Measurements from ENCODE around the gene C3.

C3 gene

GRCh38 chr19:6735181-6735911 is 14.9 kb upstream of the C3 start:
- DNase-seq: no peak

GRCh38 chr19:6734096-6734696 is 13.7 kb upstream of the C3 start:
- no peak overlapping the region for H3K9ac ChIP-seq (ENCODE audit: low read depth, low read length)
- no peak overlapping the region for H2AFZ ChIP-seq (ENCODE audit: low read depth, low read length)
- peaks cover 26% of the 10 kb centered on the region for H3K36me3 ChIP-seq (ENCODE audit: insufficient read depth, low read length)
- no peaks in the 10 kb centered on the region for H3K27me3 ChIP-seq (ENCODE audit: insufficient read depth, low read length, poor library complexity)
- H3K9me3 ChIP-seq (ENCODE audit: insufficient read depth, low read length, severe bottlenecking): no peaks in the 10 kb centered on the region
- H3K4me2 ChIP-seq (ENCODE audit: insufficient read depth, low read length): no peak overlapping the region
- ATAC-seq (ENCODE audit: insufficient read depth, low read depth) (no peak), DNase-seq (no peak)
- H3K27ac ChIP-seq (ENCODE audit: low read length): no peak overlapping the region
- H3K4me1 ChIP-seq (ENCODE audit: insufficient read depth, low read length): peaks cover 34% of the 10 kb centered on the region
- H3K4me3 ChIP-seq (ENCODE audit: low read depth in 1 of 2, low read length in 2 of 2): no peak overlapping the region
- TF ChIP-seq CTCF (IDR thresholded peaks at IDR 0.05; ENCODE audit: borderline replicate concordance, extremely low read depth, low read length, poor library complexity, severe bottlenecking) (no peak), EZH2 (IDR thresholded peaks at IDR 0.05; ENCODE audit: borderline replicate concordance, low read depth, low read length, severe bottlenecking) (no peak)
- peaks cover 19% of the 10 kb centered on the region for H3K79me2 ChIP-seq (ENCODE audit: insufficient read depth, low read length)
- peaks cover 3% of the 10 kb centered on the region; the same call in 1 of the 2 replicates for H4K20me1 ChIP-seq (ENCODE audit: insufficient read depth, low read length)

More at GRCh38 chr19:6735181-6735911, 14.9 kb upstream of the C3 start:
- Histone ChIP-seq H3K9ac (ENCODE audit: low read depth, low read length) (peak overlapping the region; percentile 91), H3K36me3 (ENCODE audit: insufficient read depth, low read length) (peaks cover 26% of the 10 kb centered on the region), H3K4me1 (ENCODE audit: insufficient read depth, low read length) (peaks cover 42% of the 10 kb centered on the region), H3K4me3 (ENCODE audit: low read depth in 1 of 2, low read length in 2 of 2) (peak overlapping the region in 1 of 2 experiments; percentile 85; a peak in 2 of 4 replicates), H3K9me3 (ENCODE audit: insufficient read depth, low read length, severe bottlenecking) (no peaks in the 10 kb centered on the region), H3K27ac (ENCODE audit: low read length) (peak overlapping the region; percentile 96; the same call in 1 of the 2 replicates), H3K27me3 (ENCODE audit: insufficient read depth, low read length, poor library complexity) (no peaks in the 10 kb centered on the region), H4K20me1 (ENCODE audit: insufficient read depth, low read length) (peaks cover 3% of the 10 kb centered on the region; the same call in 1 of the 2 replicates), H3K79me2 (ENCODE audit: insufficient read depth, low read length) (peaks cover 26% of the 10 kb centered on the region), H3K4me2 (ENCODE audit: insufficient read depth, low read length) (peak overlapping the region; percentile 98), H2AFZ (ENCODE audit: low read depth, low read length) (no peak overlapping the region)
- ATAC-seq (ENCODE audit: insufficient read depth, low read depth): no peak
- TF ChIP-seq EZH2 (IDR thresholded peaks at IDR 0.05; ENCODE audit: borderline replicate concordance, low read depth, low read length, severe bottlenecking) (no peak), CTCF (IDR thresholded peaks at IDR 0.05; ENCODE audit: borderline replicate concordance, extremely low read depth, low read length, poor library complexity, severe bottlenecking) (no peak)

- no peak overlapping the region for H3K4me3 ChIP-seq (ENCODE audit: low read depth in 1 of 2, low read length in 2 of 2)
- H3K4me2 ChIP-seq (ENCODE audit: insufficient read depth, low read length): no peak overlapping the region
- no peak overlapping the region for H3K9ac ChIP-seq (ENCODE audit: low read depth, low read length)
- peaks cover 19% of the 10 kb centered on the region for H3K79me2 ChIP-seq (ENCODE audit: insufficient read depth, low read length)
- H3K36me3 ChIP-seq (ENCODE audit: insufficient read depth, low read length): peaks cover 26% of the 10 kb centered on the region
- H4K20me1 ChIP-seq (ENCODE audit: insufficient read depth, low read length): peaks cover 3% of the 10 kb centered on the region; the same call in 1 of the 2 replicates
- TF ChIP-seq EZH2 (IDR thresholded peaks at IDR 0.05; ENCODE audit: borderline replicate concordance, low read depth, low read length, severe bottlenecking) (no peak), CTCF (IDR thresholded peaks at IDR 0.05; ENCODE audit: borderline replicate concordance, extremely low read depth, low read length, poor library complexity, severe bottlenecking) (peak; percentile 42)
- no peak overlapping the region for H3K27ac ChIP-seq (ENCODE audit: low read length)
- peaks cover 27% of the 10 kb centered on the region for H3K4me1 ChIP-seq (ENCODE audit: insufficient read depth, low read length)
- H3K27me3 ChIP-seq (ENCODE audit: insufficient read depth, low read length, poor library complexity): no peaks in the 10 kb centered on the region
- H2AFZ ChIP-seq (ENCODE audit: low read depth, low read length): no peak overlapping the region
- H3K9me3 ChIP-seq (ENCODE audit: insufficient read depth, low read length, severe bottlenecking): no peaks in the 10 kb centered on the region
- no peak for DNase-seq
- no peak for ATAC-seq (ENCODE audit: insufficient read depth, low read depth)
Observed at GRCh38 chr19:6733338-6734095, 13.1 kb upstream of the C3 start.

All from DND-41 (cell line).